HEK293T (cell line): ENCODE data around the gene UBE3B.

Experiments used
- CTCF ChIA-PET: fragments of 350-600 bp; formaldehyde crosslinking; extraction: SDS; loops from one replicate; lab custom pipeline; 2021; ENCODE audit warnings: antibody characterized with exemption, inconsistent platforms; lab: Yijun Ruan, JAX
- POLR2A ChIA-PET: fragments of 350-600 bp; formaldehyde crosslinking; extraction: SDS; loops from one replicate; lab custom pipeline; 2020; ENCODE audit warnings: antibody characterized with exemption, inconsistent platforms; lab: Yijun Ruan, JAX
- DNase-seq: peaks from one replicate; pipeline ENCODE4 v3.0.0; 2012; ENCODE audit warnings: mixed read lengths; ENCODE audit errors: extremely low spot score
- ARNT ChIP-seq: fragments of 450-650 bp; IDR thresholded peaks from 2 replicates; pipeline ENCODE4 v1.6.1; 2017; ENCODE audit warnings: mild to moderate bottlenecking
- BHLHE40 ChIP-seq: fragments of 450-650 bp; IDR thresholded peaks from 2 replicates; pipeline ENCODE4 v1.6.1; 2016; ENCODE audit warnings: mild to moderate bottlenecking, moderate library complexity, borderline replicate concordance
- CTBP1 ChIP-seq: fragments of 450-650 bp; IDR thresholded peaks from 2 replicates; pipeline ENCODE4 v1.6.1; 2016; ENCODE audit warnings: borderline replicate concordance
- ELF4 ChIP-seq: fragments of 450-650 bp; IDR thresholded peaks from 2 replicates; pipeline ENCODE4 v1.6.1; 2017; ENCODE audit warnings: antibody characterized with exemption
- FOXA1 ChIP-seq: fragments of 450-650 bp; IDR thresholded peaks from 2 replicates; pipeline ENCODE4 v1.6.1; 2016; ENCODE audit warnings: mild to moderate bottlenecking
- FOXK2 ChIP-seq: fragments of 450-650 bp; IDR thresholded peaks from 2 replicates; pipeline ENCODE4 v1.6.1; 2016; ENCODE audit warnings: mild to moderate bottlenecking
- FOXM1 ChIP-seq: fragments of 450-650 bp; IDR thresholded peaks from 2 replicates; pipeline ENCODE4 v1.6.1; 2017; ENCODE audit warnings: mild to moderate bottlenecking, borderline replicate concordance
- HDGF ChIP-seq: fragments of 450-650 bp; IDR thresholded peaks from 2 replicates; pipeline ENCODE4 v1.6.1; 2017; ENCODE audit warnings: antibody characterized with exemption, borderline replicate concordance
- L3MBTL2 ChIP-seq: fragments of 450-650 bp; conservative IDR thresholded peaks from 2 replicates; pipeline ENCODE4 v1.6.1; 2016; ENCODE audit warnings: mild to moderate bottlenecking
- LEF1 ChIP-seq: fragments of 450-650 bp; IDR thresholded peaks from 2 replicates; pipeline ENCODE4 v1.6.1; 2017; ENCODE audit warnings: mild to moderate bottlenecking, borderline replicate concordance
- NFRKB ChIP-seq: fragments of 450-650 bp; IDR thresholded peaks from 2 replicates; pipeline ENCODE4 v1.6.1; 2016; ENCODE audit warnings: mild to moderate bottlenecking, moderate library complexity
- PKNOX1 ChIP-seq: fragments of 450-650 bp; IDR thresholded peaks from 2 replicates; pipeline ENCODE4 v1.6.1; 2016
- SP1 ChIP-seq: fragments of 450-650 bp; IDR thresholded peaks from 2 replicates; pipeline ENCODE4 v1.6.1; 2017
- SUZ12 ChIP-seq: fragments of 450-650 bp; IDR thresholded peaks from 2 replicates; pipeline ENCODE4 v1.6.1; 2016; ENCODE audit warnings: mild to moderate bottlenecking
- TARDBP ChIP-seq: fragments of 450-650 bp; IDR thresholded peaks from 2 replicates; pipeline ENCODE4 v1.6.1; 2016
- ZNF384 ChIP-seq: fragments of 450-650 bp; IDR thresholded peaks from 2 replicates; pipeline ENCODE4 v1.6.1; 2016

Gene UBE3B

GRCh38 chr12:109432842-109433304 lies 44.6 kb upstream of the UBE3B start:
- CTCF ChIA-PET, result interaction anchor here (0.6 to 1.5 kb wide), 12 partner anchors 10 to 313 kb away, joined by 3 to 9 read pairs (median 3); no protein-coding TSS in a partner anchor
- TF ChIP-seq HDGF, result peak; percentile 72; the same call in 1 of the 2 replicates
- no peak for TF ChIP-seq SP1
- POLR2A ChIA-PET, result interaction anchor here (2.0 kb wide), 1 partner anchor 44 kb away, joined by 5 read pairs; the partner anchor contains the start of genes KCTD10 and UBE3B
- DNase-seq, result peak; percentile 71

- POLR2A ChIA-PET, result interaction anchor here (2.0 kb wide), 1 partner anchor 44 kb away, joined by 5 read pairs; the partner anchor contains the start of genes KCTD10 and UBE3B
- no peak for TF ChIP-seq CTBP1
- no peak for TF ChIP-seq LEF1
- no peak for TF ChIP-seq FOXA1
- no peak for TF ChIP-seq ARNT
- no peak for TF ChIP-seq ELF4
- TF ChIP-seq ZNF384, result no peak
- no peak for TF ChIP-seq SP1
- no peak for TF ChIP-seq BHLHE40
- no peak for TF ChIP-seq NFRKB
- TF ChIP-seq TARDBP, result no peak
- no peak for TF ChIP-seq SUZ12
- CTCF ChIA-PET, result interaction anchor here (0.6 to 1.5 kb wide), 11 partner anchors 10 to 314 kb away, joined by 3 to 9 read pairs (median 3); no protein-coding TSS in a partner anchor
- DNase-seq, result peak; percentile 66
Observed at GRCh38 chr12:109433618-109434017, 43.8 kb upstream of the UBE3B start.

DNA sequence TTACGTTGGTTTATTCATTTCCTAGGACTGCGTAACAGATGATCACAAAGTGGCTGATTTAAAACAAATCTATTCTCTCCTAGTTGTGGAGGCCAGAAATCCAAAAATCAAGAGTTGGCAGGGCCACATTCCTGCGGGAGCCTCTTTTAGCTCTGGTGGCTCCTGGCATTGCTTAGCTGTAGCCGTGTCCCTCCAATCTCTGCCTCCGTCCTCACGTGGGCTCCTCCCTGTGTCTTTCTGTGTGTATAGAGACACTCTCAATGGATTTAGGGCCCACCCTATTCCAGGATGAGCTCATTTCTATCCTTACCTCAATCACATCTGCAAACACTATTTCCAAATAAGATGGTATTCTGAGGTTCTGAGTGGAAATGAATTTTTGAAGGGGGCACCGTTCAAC lies 42.9 kb upstream of the UBE3B start:
- TF ChIP-seq TARDBP (no peak), ELF4 (no peak), ARNT (no peak), HDGF (no peak), LEF1 (no peak), SP1 (no peak), BHLHE40 (no peak), FOXK2 (no peak), FOXM1 (no peak), NFRKB (no peak), L3MBTL2 (no peak), FOXA1 (no peak)
- no peak for DNase-seq
- CTCF ChIA-PET, result no interaction called here
- POLR2A ChIA-PET, result no interaction called here

GRCh38 chr12:109435428-109436187 lies 41.8 kb upstream of the UBE3B start:
- CTCF ChIA-PET, result no interaction called here

GRCh38 chr12:109436188-109436560 lies 41.3 kb upstream of the UBE3B start:
- no peak for DNase-seq
- POLR2A ChIA-PET, result no interaction called here

More at GRCh38 chr12:109435428-109436187, 41.8 kb upstream of the UBE3B start:
- TF ChIP-seq ZNF384 (no peak), FOXK2 (no peak), L3MBTL2 (no peak), ELF4 (no peak), CTBP1 (no peak), FOXA1 (no peak), SUZ12 (no peak), LEF1 (no peak), FOXM1 (no peak), ARNT (no peak), HDGF (no peak), PKNOX1 (no peak), TARDBP (no peak), BHLHE40 (no peak), NFRKB (no peak), SP1 (no peak)
- POLR2A ChIA-PET, result no interaction called here
- DNase-seq, result no peak

More at GRCh38 chr12:109436188-109436560, 41.3 kb upstream of the UBE3B start:
- CTCF ChIA-PET, result interaction anchor here (1.6 kb wide), 1 partner anchor 8 kb away, joined by 4 read pairs; no protein-coding TSS in a partner anchor
- TF ChIP-seq SP1, result no peak
- no peak for TF ChIP-seq ZNF384
- no peak for TF ChIP-seq ARNT
- TF ChIP-seq TARDBP, result no peak
- TF ChIP-seq L3MBTL2, result no peak
- no peak for TF ChIP-seq HDGF
- no peak for TF ChIP-seq FOXM1
- TF ChIP-seq ELF4, result no peak
- no peak for TF ChIP-seq CTBP1
- TF ChIP-seq LEF1, result no peak
- TF ChIP-seq BHLHE40, result no peak
- TF ChIP-seq PKNOX1, result no peak
- no peak for TF ChIP-seq NFRKB
- TF ChIP-seq SUZ12, result no peak
- TF ChIP-seq FOXK2, result no peak
- no peak for TF ChIP-seq FOXA1
